Measurements from ENCODE around the gene NSRP1.

Gene NSRP1

GRCh38 chr17:30235386-30236296 is 119.0 kb downstream of the NSRP1 start, which contains the start of gene SLC6A4:
SLC6A4 (minus strand) TSS chr17:30235697; CDS start chr17:30221958, 13,739 bp downstream.
- no peak within 1 kb of the TSS for H2AFZ ChIP-seq (ENCODE audit: low read depth, low read length)
- H4K20me1 ChIP-seq (ENCODE audit: insufficient read depth, low read length), result no peaks in the 10 kb centered on the region
- H3K79me2 ChIP-seq (ENCODE audit: insufficient read depth, low read length), result no peaks in the 10 kb centered on the region
- no peaks in the 10 kb centered on the region for H3K36me3 ChIP-seq (ENCODE audit: insufficient read depth, low read length)
- H3K9me3 ChIP-seq (ENCODE audit: insufficient read depth, low read length, severe bottlenecking), result no peaks in the 10 kb centered on the region
- DNase-seq (no peak), ATAC-seq (ENCODE audit: insufficient read depth, low read depth) (no peak)
- no peaks in the 10 kb centered on the region for H3K4me1 ChIP-seq (ENCODE audit: insufficient read depth, low read length)
- no peak within 1 kb of the TSS for H3K4me3 ChIP-seq (ENCODE audit: low read depth in 1 of 2, low read length in 2 of 2)
- TF ChIP-seq, protein P1, sequence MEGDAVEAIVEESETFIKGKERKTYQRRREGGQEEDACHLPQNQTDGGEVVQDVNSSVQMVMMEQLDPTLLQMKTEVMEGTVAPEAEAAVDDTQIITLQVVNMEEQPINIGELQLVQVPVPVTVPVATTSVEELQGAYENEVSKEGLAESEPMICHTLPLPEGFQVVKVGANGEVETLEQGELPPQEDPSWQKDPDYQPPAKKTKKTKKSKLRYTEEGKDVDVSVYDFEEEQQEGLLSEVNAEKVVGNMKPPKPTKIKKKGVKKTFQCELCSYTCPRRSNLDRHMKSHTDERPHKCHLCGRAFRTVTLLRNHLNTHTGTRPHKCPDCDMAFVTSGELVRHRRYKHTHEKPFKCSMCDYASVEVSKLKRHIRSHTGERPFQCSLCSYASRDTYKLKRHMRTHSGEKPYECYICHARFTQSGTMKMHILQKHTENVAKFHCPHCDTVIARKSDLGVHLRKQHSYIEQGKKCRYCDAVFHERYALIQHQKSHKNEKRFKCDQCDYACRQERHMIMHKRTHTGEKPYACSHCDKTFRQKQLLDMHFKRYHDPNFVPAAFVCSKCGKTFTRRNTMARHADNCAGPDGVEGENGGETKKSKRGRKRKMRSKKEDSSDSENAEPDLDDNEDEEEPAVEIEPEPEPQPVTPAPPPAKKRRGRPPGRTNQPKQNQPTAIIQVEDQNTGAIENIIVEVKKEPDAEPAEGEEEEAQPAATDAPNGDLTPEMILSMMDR (IDR thresholded peaks at IDR 0.05; ENCODE audit: borderline replicate concordance, extremely low read depth, low read length, poor library complexity, severe bottlenecking), result no peak
- TF ChIP-seq EZH2 (IDR thresholded peaks at IDR 0.05; ENCODE audit: borderline replicate concordance, low read depth, low read length, severe bottlenecking), result no peak
- H3K4me2 ChIP-seq (ENCODE audit: insufficient read depth, low read length), result no peak within 1 kb of the TSS
- H3K27me3 ChIP-seq (ENCODE audit: insufficient read depth, low read length, poor library complexity), result peaks cover 6% of the 10 kb centered on the region
- no peak within 1 kb of the TSS for H3K27ac ChIP-seq (ENCODE audit: low read length)
- no peak within 1 kb of the TSS for H3K9ac ChIP-seq (ENCODE audit: low read depth, low read length)

Data from DND-41 (cell line).